GM21526 (cell line): Measurements from ENCODE around the gene CXCL1.

ENCODE experiments used
- ATAC-seq: cut with Tn5 transposase; IDR thresholded peaks from one replicate; pipeline ENCODE4 v1.9.1; 2021; ENCODE audit warnings: moderate library complexity; ENCODE audit not compliant: unreplicated experiment, low FRiP score

CXCL1 gene

DNA sequence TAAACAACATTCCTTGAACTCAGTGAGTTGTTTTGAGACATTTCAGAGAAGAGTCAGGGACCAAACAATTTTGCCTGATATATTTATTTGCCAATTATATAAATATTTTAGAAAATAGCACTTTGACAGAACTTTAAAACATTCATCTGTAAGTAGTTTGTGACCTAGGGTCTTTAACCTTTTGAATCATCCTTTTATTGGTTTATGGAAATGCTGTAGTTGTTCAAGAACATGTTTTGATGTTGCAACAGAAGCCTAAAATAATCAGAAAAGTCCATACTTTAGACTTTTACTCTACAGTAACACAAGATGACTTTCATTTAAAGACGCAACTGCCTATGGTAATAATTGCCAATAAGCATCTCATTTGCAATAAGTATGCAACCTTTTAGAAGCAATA is 43.0 kb downstream of the CXCL1 start:
- no peak for ATAC-seq

DNA sequence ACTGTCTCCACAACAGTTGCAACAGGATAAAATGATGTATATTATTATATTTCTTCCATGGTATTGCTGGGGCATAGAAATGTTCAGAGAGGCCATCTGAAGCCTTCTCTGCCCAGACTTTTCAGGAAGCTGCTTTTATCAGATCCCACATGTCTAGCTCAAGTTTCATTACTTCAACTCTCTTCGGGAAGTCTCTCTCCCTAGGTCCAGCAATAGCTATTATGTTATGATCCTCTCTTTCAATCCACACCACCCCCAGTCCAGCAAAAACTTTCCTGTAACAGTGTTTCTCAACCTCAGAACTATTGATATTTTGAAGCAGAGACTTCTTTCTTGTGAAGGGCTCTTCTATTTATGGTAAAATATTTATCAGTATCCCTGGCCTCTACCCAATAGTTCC is 44.9 kb downstream of the CXCL1 start:
- no peak for ATAC-seq

DNA sequence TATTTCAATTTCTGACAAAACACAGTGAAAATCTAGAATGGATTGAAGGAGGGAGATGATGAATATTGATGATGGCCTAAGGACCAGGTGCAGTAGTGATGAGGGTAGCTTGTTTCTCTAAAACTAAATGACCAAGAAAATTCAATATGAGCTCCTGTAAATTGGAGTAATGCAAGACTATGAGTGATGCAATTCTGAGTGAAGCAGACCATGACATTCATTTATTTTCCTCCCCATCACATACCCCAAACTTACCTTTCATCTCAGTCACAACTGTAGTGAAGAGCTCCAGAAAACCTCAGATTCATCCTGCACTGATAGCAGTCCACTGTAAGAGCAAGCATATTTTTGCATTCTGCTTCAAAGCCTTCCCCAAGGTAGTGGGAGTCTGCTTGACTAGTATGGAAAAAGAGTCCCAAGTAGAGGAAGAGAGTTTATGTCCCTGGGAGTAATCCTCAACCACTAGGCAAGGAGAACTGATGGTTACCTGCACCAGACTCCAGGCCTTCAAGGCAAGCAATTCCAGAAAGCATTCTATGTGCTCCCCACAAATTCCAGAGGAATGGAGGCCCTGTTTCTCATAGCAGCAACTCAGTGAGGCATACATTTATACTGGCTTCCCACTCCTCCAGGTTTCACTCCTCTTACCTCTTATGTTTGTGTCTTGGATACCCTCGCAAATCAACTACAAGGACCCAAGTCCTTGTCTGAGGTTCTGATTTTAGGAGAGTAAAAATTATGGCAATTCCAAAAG is 47.2 kb downstream of the CXCL1 start:
- ATAC-seq, result no peak

- no peak for ATAC-seq
Observed at GRCh38 chr4:73917081-73917501, 47.9 kb downstream of the CXCL1 start.

DNA sequence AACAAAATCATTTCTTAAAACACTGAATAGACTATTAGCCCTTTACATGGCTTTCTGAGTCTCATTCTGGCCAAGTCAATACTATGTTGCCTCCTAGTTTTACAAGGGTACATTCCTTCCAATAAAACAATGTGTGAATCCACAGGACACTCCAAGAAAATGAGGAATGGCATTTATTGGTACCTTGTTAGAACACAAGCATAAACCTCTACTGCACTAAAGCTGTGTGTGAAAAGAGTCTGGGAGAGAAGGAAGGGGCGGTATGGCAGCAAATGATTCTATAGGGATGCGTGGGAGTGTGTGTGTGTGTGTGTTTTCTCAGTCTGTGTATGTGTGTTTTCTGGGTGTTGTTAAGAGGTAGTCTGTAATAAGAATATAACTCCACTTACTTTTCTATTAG is 48.9 kb downstream of the CXCL1 start:
- no peak for ATAC-seq

- no peak for ATAC-seq
Observed at GRCh38 chr4:73919691-73920090, 50.5 kb downstream of the CXCL1 start.
